ENCODE measurements around the gene KCND3.

GRCh38 chr1:111977378-111977777 is 12.1 kb downstream of the KCND3 start:
- no peak for TF ChIP-seq POLR2AphosphoS5 (IDR thresholded peaks at IDR 0.05; ENCODE audit: low read depth)
- TF ChIP-seq, protein P1, sequence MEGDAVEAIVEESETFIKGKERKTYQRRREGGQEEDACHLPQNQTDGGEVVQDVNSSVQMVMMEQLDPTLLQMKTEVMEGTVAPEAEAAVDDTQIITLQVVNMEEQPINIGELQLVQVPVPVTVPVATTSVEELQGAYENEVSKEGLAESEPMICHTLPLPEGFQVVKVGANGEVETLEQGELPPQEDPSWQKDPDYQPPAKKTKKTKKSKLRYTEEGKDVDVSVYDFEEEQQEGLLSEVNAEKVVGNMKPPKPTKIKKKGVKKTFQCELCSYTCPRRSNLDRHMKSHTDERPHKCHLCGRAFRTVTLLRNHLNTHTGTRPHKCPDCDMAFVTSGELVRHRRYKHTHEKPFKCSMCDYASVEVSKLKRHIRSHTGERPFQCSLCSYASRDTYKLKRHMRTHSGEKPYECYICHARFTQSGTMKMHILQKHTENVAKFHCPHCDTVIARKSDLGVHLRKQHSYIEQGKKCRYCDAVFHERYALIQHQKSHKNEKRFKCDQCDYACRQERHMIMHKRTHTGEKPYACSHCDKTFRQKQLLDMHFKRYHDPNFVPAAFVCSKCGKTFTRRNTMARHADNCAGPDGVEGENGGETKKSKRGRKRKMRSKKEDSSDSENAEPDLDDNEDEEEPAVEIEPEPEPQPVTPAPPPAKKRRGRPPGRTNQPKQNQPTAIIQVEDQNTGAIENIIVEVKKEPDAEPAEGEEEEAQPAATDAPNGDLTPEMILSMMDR (conservative IDR thresholded peaks at IDR 0.05; ENCODE audit: low read depth in 2 of 2): no peak
- TF ChIP-seq ETS1 (IDR thresholded peaks at IDR 0.05): no peak
- TF ChIP-seq EZH2 (IDR thresholded peaks at IDR 0.05; ENCODE audit: low read depth, unreplicated experiment): no peak
